ENCODE results near the gene PPP2R5C. TPM values are rescaled to one million over a fixed set of nuclear protein-coding genes. Genes with fewer than 3 reads are reported as not detected.

The PPP2R5C gene
- total and polyA plus RNA-seq, 7 donors = 90.2 to 175 (median 131) TPM

DNA sequence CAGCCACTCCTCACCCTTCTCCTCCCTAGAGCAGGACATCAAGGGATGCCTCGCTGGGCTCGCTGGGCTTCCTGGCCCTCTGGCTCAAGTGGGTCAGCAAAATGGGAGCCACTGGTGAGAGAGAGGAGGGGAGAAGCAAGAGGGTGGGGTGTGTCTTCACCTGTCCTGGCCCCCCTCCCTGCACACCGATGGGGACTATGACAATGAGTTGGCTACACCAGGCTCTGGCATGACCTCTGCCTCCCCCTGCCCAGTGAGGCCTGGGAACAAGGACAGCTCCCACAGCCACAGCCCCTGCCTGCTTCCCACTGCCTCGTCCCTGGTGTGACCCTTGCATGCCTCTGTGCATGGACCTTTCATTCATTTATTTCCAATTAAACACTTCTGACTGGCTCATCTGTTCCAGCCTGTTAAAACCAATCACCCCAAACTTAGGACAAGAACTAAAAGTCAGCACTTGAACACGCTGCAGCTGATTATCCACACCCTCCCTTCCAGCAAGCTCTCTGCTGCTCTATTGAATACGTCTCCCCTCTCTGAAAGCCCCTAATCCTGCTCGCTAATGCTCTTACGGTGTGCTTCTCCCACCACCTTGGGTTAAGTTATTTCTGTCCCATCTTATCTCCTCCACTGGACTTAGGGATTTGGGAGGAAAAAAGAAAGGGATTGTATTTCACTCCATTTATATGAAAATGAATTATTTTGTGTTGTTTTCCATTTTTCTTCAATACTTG, 5.8 kb upstream of the PPP2R5C start:
- H3K9me3 ChIP-seq = no peaks in the 10 kb centered on the region
- no peaks in the 10 kb centered on the region for H3K36me3 ChIP-seq
- H3K27me3 ChIP-seq = peaks cover 0 to 9% (median 0%) of the 10 kb centered on the region in 3 donors
- H3K27ac ChIP-seq = no peak overlapping the region
- DNase-seq = no peak
- H3K4me3 ChIP-seq = no peak overlapping the region
- 85 to 91% methylated on average over 8 of the region's 8 CpGs for WGBS, 2 donors
- intact Hi-C loops (cut with DNase I) = loop anchor here (5.0 kb wide), 1 partner anchor 48 kb away; no protein-coding TSS in a partner anchor
- H3K4me1 ChIP-seq = peaks cover 0 to 5% (median 4%) of the 10 kb centered on the region in 4 donors
- TF ChIP-seq, protein P1, sequence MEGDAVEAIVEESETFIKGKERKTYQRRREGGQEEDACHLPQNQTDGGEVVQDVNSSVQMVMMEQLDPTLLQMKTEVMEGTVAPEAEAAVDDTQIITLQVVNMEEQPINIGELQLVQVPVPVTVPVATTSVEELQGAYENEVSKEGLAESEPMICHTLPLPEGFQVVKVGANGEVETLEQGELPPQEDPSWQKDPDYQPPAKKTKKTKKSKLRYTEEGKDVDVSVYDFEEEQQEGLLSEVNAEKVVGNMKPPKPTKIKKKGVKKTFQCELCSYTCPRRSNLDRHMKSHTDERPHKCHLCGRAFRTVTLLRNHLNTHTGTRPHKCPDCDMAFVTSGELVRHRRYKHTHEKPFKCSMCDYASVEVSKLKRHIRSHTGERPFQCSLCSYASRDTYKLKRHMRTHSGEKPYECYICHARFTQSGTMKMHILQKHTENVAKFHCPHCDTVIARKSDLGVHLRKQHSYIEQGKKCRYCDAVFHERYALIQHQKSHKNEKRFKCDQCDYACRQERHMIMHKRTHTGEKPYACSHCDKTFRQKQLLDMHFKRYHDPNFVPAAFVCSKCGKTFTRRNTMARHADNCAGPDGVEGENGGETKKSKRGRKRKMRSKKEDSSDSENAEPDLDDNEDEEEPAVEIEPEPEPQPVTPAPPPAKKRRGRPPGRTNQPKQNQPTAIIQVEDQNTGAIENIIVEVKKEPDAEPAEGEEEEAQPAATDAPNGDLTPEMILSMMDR (IDR thresholded peaks at IDR 0.05) = no peak
- no peak for TF ChIP-seq EP300 (IDR thresholded peaks at IDR 0.05)
- no peak for TF ChIP-seq POLR2A (IDR thresholded peaks at IDR 0.05)
- TF ChIP-seq POLR2AphosphoS5 (IDR thresholded peaks at IDR 0.05) = no peak

DNA sequence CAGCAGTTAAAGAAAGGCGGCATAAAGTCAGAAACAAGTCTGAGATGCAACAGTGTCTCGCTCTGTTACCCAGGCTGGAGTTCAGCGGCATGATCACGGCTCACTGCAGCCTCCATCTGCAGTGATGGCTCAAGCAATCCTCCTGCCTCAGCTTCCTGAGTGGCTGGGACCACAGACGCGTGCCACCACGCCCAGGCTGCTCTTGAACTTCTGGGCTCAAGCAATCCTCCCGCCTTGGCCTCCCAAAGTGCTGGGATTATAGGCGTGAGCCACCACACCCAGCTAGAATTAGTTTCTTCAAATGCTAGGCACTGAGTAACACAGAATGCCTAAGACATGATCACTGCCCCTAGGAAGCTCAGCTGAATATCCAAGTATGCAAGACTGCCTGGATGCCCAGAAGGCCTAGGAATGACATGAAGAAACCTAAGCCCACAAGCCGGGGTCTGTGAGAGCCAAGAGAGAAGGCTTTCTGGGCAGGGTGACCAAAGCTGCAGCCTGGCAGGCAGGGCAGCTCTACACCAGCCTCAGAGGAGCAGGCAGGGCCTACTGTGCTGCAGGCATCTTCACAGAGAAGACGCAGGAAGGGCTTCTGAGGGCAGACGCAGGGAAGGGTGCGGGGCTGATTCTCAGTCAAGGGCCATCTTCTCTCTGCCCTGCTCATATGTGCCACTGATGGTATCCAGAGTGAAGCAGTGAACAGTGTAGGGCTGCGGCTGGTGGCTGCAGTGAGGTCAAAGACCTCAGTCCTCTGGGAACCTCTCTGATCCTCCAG, 4.3 kb upstream of the PPP2R5C start:
- Histone ChIP-seq H3K27me3 (no peaks in the 10 kb centered on the region), H3K36me3 (no peaks in the 10 kb centered on the region), H3K9me3 (no peaks in the 10 kb centered on the region), H3K27ac (no peak overlapping the region), H3K4me1 (peaks cover 0 to 7% (median 5%) of the 10 kb centered on the region in 4 donors), H3K4me3 (no peak overlapping the region)
- WGBS, 2 donors = 87 to 92% methylated on average over 14 of the region's 14 CpGs
- TF ChIP-seq, protein P1 (IDR thresholded peaks at IDR 0.05) = no peak
- TF ChIP-seq POLR2A (IDR thresholded peaks at IDR 0.05) (no peak), POLR2AphosphoS5 (IDR thresholded peaks at IDR 0.05) (no peak), EP300 (IDR thresholded peaks at IDR 0.05) (no peak)
- DNase-seq = no peak
- intact Hi-C loops (cut with DNase I) = loop anchor here (5.0 kb wide), 1 partner anchor 50 kb away; no protein-coding TSS in a partner anchor

DNA sequence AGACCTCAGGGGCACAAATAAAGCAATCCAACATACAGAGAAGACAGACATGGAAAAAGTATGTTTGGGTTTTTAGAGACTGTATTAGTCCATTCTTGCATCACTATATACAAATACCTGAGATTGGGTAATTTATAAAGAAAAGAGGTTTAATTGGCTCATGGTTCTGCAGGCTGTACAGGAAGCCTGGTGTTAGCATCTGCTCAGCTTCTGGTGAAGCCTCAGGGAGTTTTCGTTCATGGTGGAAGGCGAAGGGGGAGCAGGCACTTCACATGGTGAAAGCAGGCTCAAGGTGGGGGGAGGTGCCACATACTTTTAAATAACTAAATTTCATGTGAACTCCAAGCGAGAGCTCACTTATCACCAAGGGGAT, 3.7 kb upstream of the PPP2R5C start:
- peaks cover 0 to 13% (median 11%) of the 10 kb centered on the region in 4 donors for H3K4me1 ChIP-seq
- H3K4me3 ChIP-seq = no peak overlapping the region
- no peak for DNase-seq
- intact Hi-C loops (cut with DNase I) = loop anchor here (5.0 kb wide), 1 partner anchor 51 kb away; no protein-coding TSS in a partner anchor
- TF ChIP-seq, protein P1 (IDR thresholded peaks at IDR 0.05) = no peak
- TF ChIP-seq POLR2AphosphoS5 (IDR thresholded peaks at IDR 0.05) = no peak
- no peak for TF ChIP-seq POLR2A (IDR thresholded peaks at IDR 0.05)
- TF ChIP-seq EP300 (IDR thresholded peaks at IDR 0.05) = no peak
- no peaks in the 10 kb centered on the region for H3K27me3 ChIP-seq
- H3K36me3 ChIP-seq = no peaks in the 10 kb centered on the region
- H3K27ac ChIP-seq = no peak overlapping the region
- 96% methylated on average over 3 of the region's 3 CpGs for WGBS, 2 donors
- H3K9me3 ChIP-seq = no peaks in the 10 kb centered on the region

DNA sequence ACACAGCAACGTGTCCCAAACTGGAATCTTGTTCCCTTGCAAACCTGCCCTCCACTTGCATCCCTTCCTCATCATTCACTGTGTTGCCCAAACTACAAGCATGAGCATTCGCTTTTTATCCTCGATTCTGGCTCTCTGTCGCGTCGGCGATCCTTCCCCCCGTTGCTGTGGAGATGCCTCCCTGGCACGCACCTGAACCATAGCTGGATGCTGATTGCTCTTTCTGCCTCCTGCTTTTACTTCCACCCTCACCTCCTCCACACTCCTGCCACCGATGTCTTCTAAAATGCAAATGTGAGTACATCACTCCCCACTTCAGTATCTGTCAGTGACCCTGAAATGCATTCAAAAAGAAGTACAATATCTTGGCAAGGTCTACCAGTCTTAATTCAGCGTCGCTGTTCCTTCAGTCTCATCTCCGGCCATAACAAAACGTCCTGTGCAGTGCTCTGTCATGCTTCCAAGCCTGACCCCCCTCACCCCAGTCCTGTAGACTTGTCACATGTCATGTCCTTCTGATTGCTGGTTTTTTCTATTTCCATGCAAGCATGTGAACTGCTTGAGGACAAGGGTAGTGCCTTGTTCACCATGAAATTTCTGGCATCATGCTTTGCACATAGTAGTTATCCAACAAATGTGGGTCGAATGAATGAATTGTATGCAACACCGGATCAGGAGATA, 2.5 kb upstream of the PPP2R5C start:
- H3K4me1 ChIP-seq = peaks cover 0 to 16% (median 16%) of the 10 kb centered on the region in 4 donors
- no peak overlapping the region for H3K4me3 ChIP-seq
- DNase-seq = no peak
- TF ChIP-seq POLR2AphosphoS5 (IDR thresholded peaks at IDR 0.05) (no peak), POLR2A (IDR thresholded peaks at IDR 0.05) (no peak), EP300 (IDR thresholded peaks at IDR 0.05) (no peak)
- TF ChIP-seq, protein P1 (IDR thresholded peaks at IDR 0.05) = no peak
- H3K27ac ChIP-seq = no peak overlapping the region
- intact Hi-C loops (cut with DNase I) = loop anchor here (5.0 kb wide), 1 partner anchor 52 kb away; no protein-coding TSS in a partner anchor
- no peaks in the 10 kb centered on the region for H3K27me3 ChIP-seq
- 87 to 92% methylated on average over 16 of the region's 16 CpGs for WGBS, 2 donors
- no peaks in the 10 kb centered on the region for H3K9me3 ChIP-seq
- peaks cover 0 to 10% (median 0%) of the 10 kb centered on the region in 4 donors for H3K36me3 ChIP-seq
